Stimulated activated CD4-positive, alpha-beta T cell treated with anti-CD3 and anti-CD28 coated beads, TNF-alpha, amount 100 ng/mL, for 1 hour (primary cell): Measurements from ENCODE around the gene MED9.

Source experiments
- DNase-seq, 3 donors: peaks; one replicate each; pipeline ENCODE4 v3.0.0-alpha.2; 2020; ENCODE audit warnings: low read depth in 3 of 3, low spot score in 1 of 3

The MED9 gene

DNA sequence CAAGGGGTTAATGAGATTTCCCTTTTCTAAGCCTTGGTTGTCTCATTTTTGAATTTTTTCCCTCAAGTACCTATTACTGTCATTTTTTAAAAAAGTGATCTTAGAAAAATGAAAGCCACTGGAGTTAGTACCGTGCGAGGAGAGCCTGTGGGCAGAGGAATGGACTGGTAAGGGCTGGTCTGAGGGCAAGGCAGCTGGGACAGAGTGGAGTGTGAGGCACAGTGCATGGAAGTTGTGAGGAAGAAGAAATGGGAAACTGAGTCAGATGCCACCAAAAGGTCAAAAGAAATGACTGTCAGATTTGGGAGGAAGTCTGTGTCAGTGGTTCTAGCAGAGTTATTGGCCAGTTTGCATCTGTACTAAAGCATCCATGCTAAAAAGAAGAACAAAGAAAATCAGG lies 11.2 kb downstream of the MED9 start:
- DNase-seq, result no peak

GRCh38 chr17:17491031-17491471 lies 14.3 kb downstream of the MED9 start:
- no peak for DNase-seq

DNA sequence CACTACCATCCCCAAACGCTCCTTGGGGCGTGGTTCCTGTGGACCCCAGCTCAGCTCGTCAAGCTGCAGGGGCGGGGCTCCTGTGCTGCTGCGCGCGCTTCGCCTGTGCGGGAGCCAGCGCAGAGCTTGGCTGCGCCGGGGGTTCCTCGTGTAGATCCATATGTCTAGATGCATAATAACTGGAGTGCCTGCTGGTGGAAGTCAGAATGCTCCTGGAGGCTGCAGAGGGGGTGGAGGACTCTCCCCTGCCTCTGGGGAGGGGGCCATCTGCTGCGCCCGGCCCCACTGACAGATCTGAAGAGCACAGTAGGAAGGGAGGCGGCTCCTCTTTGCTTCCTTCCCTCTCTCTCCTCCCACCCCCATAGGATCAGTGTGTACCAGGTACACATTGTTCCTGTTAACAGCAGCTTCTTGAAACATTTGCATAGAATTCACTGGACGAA lies 14.8 kb downstream of the MED9 start:
- DNase-seq, result no peak

DNA sequence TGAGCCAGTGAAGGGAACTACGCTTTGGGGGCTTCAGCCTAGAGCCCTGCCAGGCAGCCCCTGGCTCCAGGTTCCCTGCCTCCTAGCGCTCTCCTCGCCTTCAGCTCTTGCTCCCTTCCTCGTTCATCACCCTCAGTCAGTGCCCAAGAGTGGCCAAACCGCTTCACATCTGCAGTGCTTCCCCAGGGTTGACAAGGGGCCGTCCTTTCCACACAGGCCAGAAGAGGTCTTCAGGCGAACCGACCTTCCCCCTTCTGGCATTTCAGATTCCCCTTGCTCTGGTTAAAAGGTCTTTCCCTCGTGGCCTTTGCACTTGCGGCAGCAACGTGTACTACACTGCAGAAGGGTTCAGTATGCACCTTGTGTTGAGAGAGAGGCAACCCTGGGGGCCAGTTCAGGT lies 15.3 kb downstream of the MED9 start:
- no peak for DNase-seq

DNA sequence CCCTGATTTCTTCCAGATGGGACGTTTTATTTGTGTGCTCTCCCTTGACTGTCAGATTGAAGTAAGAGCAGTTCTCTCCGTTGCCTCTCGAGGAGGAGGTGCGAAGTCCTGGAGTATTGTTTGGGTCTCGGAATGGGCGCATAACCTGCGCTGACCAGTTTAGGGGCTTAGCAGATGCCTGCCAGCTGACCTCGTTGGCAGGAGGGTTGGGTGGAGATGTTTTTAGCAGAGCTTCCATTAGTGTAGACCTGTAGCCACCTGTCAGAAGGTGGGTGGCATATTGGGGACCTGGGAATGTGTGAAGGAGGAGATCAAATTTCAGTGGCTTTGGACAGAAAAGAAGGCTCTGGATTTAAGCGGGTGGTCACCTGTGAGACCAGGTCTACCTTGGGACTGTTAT lies 15.8 kb downstream of the MED9 start:
- DNase-seq, result no peak

DNA sequence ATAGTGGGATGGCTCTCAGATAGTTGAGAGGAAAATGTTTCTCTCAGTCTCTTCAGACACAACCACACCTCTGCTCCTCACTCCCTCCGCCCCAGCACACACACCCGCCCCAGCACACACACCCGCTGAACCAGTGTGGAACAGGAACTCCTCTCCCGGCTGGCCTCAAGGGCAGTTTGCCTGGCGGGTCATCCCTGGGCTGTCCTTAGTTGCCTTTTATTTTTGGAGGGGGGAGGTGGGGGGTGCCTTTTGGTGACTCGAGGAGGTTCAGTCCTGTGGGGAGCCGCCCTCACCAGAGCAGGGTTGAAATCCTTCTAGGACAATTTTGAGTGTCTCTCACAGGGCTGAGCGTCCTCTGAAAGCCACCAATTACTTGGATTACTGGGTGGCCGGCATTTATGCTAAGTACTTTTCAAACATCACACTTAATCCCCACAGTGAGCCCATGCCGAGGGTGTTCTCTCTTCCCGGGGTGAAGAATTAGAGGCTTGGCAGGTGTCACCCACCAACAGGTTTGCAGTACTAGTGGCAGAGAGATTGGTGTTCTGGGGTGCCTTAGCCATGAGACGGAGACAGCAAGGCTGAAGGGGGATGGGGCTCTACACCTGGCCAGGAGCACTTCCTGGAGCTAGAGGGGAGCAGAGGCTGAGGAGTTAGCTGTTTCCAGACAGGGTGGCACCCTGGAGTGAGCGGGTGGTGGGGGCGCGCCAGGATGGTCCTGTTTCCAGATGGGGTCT lies 16.6 kb downstream of the MED9 start:
- no peak for DNase-seq

DNA sequence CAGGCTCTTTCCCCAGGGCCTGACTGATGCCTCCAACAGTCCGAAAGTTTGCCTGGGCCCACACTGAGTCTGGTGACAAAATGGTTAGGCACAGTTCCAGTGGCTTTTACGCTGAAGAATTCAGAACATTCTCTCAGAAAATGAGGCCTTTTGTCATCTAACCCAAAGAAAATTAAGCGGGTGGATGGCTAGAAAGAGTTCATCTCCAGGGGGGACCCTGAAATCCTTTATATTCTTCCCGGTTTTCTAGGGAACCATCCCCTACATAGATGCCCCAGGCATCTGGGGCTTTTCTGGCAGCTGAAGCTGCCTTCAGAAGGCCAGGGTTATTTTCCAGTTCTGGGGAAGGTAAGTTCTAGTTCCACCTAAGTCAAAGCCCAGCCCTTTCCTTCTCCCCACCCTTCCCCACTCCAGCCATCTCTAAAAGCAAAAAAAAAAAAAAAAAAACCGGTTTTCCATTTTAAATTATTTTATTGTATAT lies 17.2 kb downstream of the MED9 start:
- no peak for DNase-seq

DNA sequence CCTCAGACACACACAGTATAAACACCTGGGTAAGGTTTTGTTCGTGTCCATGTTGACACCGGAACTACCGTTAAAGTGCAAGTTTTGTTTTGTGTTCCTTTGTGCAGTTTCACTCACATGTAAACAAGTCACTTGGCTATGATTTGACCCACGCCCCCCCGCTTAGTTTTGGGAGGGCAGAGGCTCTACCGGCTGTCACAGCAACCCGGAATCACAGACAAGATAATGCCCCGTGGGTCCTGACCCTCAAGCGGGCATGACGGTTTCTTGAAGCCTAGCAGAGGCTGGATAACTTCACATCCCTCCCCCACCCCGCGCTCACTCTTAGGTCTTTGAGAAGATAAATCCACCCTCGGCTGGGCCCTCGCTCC lies 17.7 kb downstream of the MED9 start:
- no peak for DNase-seq

- no peak for DNase-seq
Observed at GRCh38 chr17:17494870-17495535, 18.2 kb downstream of the MED9 start.

GRCh38 chr17:17495536-17496188 lies 18.9 kb downstream of the MED9 start:
- no peak for DNase-seq

DNA sequence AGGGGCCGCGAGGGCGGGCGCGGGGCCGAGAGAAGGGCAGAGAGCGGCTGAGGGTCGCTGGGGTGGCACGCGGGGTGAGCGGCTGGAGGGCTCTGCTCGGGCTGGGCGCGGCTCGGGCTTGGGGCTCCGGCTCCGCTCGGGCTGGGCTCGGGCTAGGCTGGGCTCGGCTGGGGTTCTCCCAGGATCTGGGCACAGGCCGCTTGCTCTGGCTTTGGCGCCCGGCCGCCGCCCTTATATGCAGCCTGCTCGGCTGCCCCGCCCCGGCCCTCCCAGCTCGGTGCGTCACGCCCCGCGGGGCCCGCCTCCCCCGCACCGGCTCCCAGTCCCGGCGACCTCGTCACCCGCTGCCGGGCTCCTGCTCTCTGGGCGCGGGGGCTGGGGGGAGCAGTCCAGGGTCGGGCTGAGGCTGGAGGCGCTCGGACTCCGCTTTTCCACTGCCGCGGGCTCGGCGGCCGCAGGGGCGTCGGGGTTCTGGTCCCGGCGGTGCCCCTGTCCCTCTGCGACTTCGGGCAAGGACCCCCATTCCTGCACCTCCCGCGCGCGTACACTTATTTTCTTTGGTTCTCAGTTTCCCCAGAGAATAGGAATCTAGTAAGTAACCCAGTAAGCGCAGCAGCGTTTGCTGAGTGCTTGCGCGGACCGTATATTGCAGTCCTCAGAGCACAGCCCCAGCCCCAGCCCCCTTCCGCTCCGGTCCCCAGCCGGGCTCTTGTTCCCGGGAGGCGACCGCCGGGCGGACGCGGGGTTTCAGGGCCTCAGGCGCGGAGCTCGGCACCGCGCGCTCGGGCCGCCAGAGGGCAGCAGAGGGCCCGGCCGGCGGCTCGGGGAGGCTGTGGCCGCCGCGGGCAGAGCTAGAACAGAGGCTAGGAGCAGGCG lies 19.6 kb downstream of the MED9 start, which contains the start of gene RASD1:
TSS of gene RASD1 (minus strand) at position 207 of the 876 bp plus-strand sequence. CDS start 214 bp downstream, outside the sequence.
- DNase-seq, result peak; percentile 38 to 72 (median 61)

DNA sequence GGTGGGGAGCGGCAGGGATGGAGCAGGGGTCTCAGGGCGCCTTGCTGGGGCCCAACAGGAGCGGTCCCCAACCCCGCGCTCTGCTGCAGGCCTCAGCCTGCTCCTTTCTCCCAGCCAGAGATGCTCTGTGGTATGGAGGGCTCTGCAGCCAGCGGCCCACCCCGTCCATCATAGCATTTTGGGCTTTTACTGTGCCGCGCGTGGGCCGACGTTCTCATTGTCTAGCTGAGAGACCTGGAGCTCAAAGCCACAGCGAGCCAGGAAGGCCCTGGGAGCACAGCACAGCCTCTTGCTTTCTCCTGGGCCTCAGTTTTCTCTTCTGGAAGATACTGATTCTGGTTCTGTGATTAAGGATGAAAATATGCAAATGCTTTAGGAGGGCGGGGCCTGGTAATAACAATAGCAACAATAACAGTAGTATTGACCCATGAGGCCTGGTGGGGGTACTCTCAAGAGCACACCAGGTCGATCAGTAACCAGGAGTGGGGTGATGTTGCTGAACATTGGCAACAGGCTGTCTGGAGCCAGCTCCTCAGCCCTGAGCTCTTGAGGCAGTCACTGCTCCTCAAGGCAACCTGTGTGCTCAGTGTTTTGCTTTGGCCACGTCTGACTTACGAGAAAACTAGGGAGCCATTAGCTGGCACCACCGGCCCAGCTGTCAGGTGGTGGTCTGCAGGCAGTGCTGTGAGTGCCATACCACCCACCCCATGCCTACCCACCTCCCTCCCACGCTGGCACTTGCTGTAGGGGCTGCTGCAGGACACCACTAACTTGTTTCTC lies 20.5 kb downstream of the MED9 start:
- no peak for DNase-seq

GRCh38 chr17:17497845-17498520 lies 21.2 kb downstream of the MED9 start:
- no peak for DNase-seq

DNA sequence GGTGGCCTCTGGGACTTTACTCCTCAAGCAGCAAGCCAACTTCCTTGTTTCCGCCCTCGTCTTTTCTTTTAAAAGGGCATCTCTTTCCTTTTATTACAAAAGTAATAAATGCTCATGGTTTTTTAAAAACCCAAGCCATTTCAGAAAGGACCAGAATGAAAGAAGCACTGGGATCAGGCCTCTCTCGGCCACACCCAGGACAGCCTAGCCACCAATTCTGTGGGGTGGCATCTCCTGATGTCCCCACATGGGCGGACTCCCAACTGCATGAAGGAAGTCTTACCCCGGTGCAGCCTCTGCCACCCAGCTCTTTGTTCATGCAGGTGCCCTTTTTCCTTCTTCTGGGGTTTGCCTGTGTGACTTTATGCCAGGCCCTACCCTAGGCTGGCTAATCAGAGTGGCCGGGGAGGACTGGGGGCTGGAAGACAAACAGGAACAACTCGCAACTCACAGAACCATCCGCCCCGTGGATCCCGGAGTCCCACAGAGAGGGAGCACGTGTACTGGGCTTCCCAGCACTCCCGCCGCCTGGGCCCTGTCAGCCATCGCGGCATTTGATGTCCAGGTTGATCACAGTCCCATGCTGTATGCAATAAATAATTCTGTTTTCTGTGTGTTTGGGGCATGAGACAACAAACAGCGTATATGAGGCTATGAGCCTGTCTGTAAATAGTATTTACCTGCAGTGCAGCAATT lies 22.0 kb downstream of the MED9 start:
- DNase-seq, result no peak

- no peak for DNase-seq
Observed at GRCh38 chr17:17499402-17500145, 22.8 kb downstream of the MED9 start.

GRCh38 chr17:17500999-17501605 lies 24.3 kb downstream of the MED9 start:
- DNase-seq, result no peak

- DNase-seq, result no peak
Observed at GRCh38 chr17:17502741-17503565, 26.2 kb downstream of the MED9 start.
